Measurements from ENCODE around the gene ATP6V0A4. TPM values are rescaled to one million over a fixed set of nuclear protein-coding genes. Genes with fewer than 3 reads are reported as not detected.

ATP6V0A4 gene
- total and polyA plus RNA-seq, 2 donors (not counting 1 experiment from before 2014, with no cell fraction given), result not detected

- H3K9ac ChIP-seq (ENCODE audit: low read length), result no peak overlapping the region
- no peak overlapping the region for H3K27ac ChIP-seq (ENCODE audit: low read length in 2 of 2)
- no peak overlapping the region for H3K4me2 ChIP-seq (replicated peaks; ENCODE audit: low read depth, low read length, poor library complexity, severe bottlenecking)
- WGBS (ENCODE audit: insufficient coverage), result no CpG with 5 or more reads among the region's 3 CpGs
- no peaks in the 10 kb centered on the region for H3K4me1 ChIP-seq (ENCODE audit: control insufficient read depth in 2 of 2, insufficient read depth in 2 of 2, low read length in 2 of 2)
- ChIA-PET POLR2A (no interaction called here), CTCF (no interaction called here)
- no peaks in the 10 kb centered on the region for H3K9me3 ChIP-seq (ENCODE audit: control extremely low read depth in 1 of 3, control insufficient read depth in 2 of 3, insufficient read depth in 1 of 3, low read length in 2 of 3)
- Mint-ChIP-seq H3K9me3 (ENCODE audit: insufficient read depth) (peaks cover 5% of the 10 kb centered on the region), H3K4me1 (no peaks in the 10 kb centered on the region), H3K27me3 (peaks cover 3% of the 10 kb centered on the region), H3K4me3 (no peak overlapping the region), H3K27ac (no peak overlapping the region)
- no peak for TF ChIP-seq EZH2 (IDR thresholded peaks at IDR 0.05; ENCODE audit: borderline replicate concordance, insufficient read depth, low read depth, low read length, poor library complexity, severe bottlenecking)
- TF ChIP-seq CTCF (IDR thresholded peaks at IDR 0.05), result no peak
- intact Hi-C loops (cut with micrococcal nuclease), result no loop called here
- H2AFZ ChIP-seq (ENCODE audit: insufficient read depth, low read depth, low read length, poor library complexity, severe bottlenecking), result no peak overlapping the region
- H4K20me1 ChIP-seq (ENCODE audit: control insufficient read depth, insufficient read depth, low read length, poor library complexity, severe bottlenecking), result no peaks in the 10 kb centered on the region
- no peaks in the 10 kb centered on the region for H3K36me3 ChIP-seq (replicated peaks in 1 of 2; ENCODE audit: control extremely low read depth in 1 of 2, control insufficient read depth in 1 of 2, extremely low read depth in 1 of 2, insufficient read depth in 2 of 2, low read length in 1 of 2)
- H3K4me3 ChIP-seq (ENCODE audit: control extremely low read depth in 1 of 5, extremely low read depth in 1 of 5, insufficient read depth in 1 of 5, low read depth in 2 of 5, low read length in 4 of 5), result no peak overlapping the region
- H3K79me2 ChIP-seq (ENCODE audit: control insufficient read depth, insufficient read depth, low read length), result no peaks in the 10 kb centered on the region
- no peaks in the 10 kb centered on the region for H3K27me3 ChIP-seq (replicated peaks in 1 of 4; ENCODE audit: control extremely low read depth in 1 of 4, control insufficient read depth in 3 of 4, insufficient read depth in 4 of 4, low read length in 3 of 4)
- DNase-seq (no peak), ATAC-seq (ENCODE audit: low read depth) (no peak)
These were observed 113.7 kb downstream of the ATP6V0A4 start for GRCh38 chr7:138684340-138684739.

GRCh38 chr7:138679793-138680192 is 118.2 kb downstream of the ATP6V0A4 start:
- Histone ChIP-seq H3K36me3 (replicated peaks in 1 of 2; ENCODE audit: control extremely low read depth in 1 of 2, control insufficient read depth in 1 of 2, extremely low read depth in 1 of 2, insufficient read depth in 2 of 2, low read length in 1 of 2) (no peaks in the 10 kb centered on the region), H3K4me3 (ENCODE audit: control extremely low read depth in 1 of 5, extremely low read depth in 1 of 5, insufficient read depth in 1 of 5, low read depth in 2 of 5, low read length in 4 of 5) (no peak overlapping the region), H3K79me2 (ENCODE audit: control insufficient read depth, insufficient read depth, low read length) (no peaks in the 10 kb centered on the region), H3K27me3 (replicated peaks in 1 of 4; ENCODE audit: control extremely low read depth in 1 of 4, control insufficient read depth in 3 of 4, insufficient read depth in 4 of 4, low read length in 3 of 4) (no peaks in the 10 kb centered on the region), H4K20me1 (ENCODE audit: control insufficient read depth, insufficient read depth, low read length, poor library complexity, severe bottlenecking) (no peaks in the 10 kb centered on the region), H3K4me2 (replicated peaks; ENCODE audit: low read depth, low read length, poor library complexity, severe bottlenecking) (no peak overlapping the region), H3K4me1 (ENCODE audit: control insufficient read depth in 2 of 2, insufficient read depth in 2 of 2, low read length in 2 of 2) (no peaks in the 10 kb centered on the region), H3K9ac (ENCODE audit: low read length) (no peak overlapping the region), H2AFZ (ENCODE audit: insufficient read depth, low read depth, low read length, poor library complexity, severe bottlenecking) (no peak overlapping the region), H3K27ac (ENCODE audit: low read length in 2 of 2) (no peak overlapping the region), H3K9me3 (ENCODE audit: control extremely low read depth in 1 of 3, control insufficient read depth in 2 of 3, insufficient read depth in 1 of 3, low read length in 2 of 3) (no peaks in the 10 kb centered on the region)
- DNase-seq, result no peak
- Mint-ChIP-seq H3K9me3 (ENCODE audit: insufficient read depth) (peaks cover 4% of the 10 kb centered on the region), H3K27ac (no peak overlapping the region), H3K4me1 (no peaks in the 10 kb centered on the region), H3K27me3 (peaks cover 3% of the 10 kb centered on the region), H3K4me3 (no peak overlapping the region)
- TF ChIP-seq CTCF (IDR thresholded peaks at IDR 0.05) (no peak), EZH2 (IDR thresholded peaks at IDR 0.05; ENCODE audit: borderline replicate concordance, insufficient read depth, low read depth, low read length, poor library complexity, severe bottlenecking) (no peak)
- POLR2A ChIA-PET, result no interaction called here
- ATAC-seq (ENCODE audit: low read depth), result no peak
- 90% methylated on average over 4 of the region's 5 CpGs for WGBS (ENCODE audit: insufficient coverage)
- CTCF ChIA-PET, result no interaction called here
- intact Hi-C loops (cut with micrococcal nuclease), result no loop called here

Measured in B cell (primary cell).